Activated CD4-positive, alpha-beta T cell treated with anti-CD3 and anti-CD28 coated beads for 1 hour (primary cell): ENCODE measurements around the gene SLC2A4RG.
"Not testable (repeated sequence)": the region's sequence is repeated elsewhere in the genome, so short reads cannot be mapped to it uniquely, and the experiment has no call there.

Experiments used
- DNase-seq: peaks from one replicate; pipeline ENCODE4 v3.0.0-alpha.2; 2020

Gene SLC2A4RG

DNA sequence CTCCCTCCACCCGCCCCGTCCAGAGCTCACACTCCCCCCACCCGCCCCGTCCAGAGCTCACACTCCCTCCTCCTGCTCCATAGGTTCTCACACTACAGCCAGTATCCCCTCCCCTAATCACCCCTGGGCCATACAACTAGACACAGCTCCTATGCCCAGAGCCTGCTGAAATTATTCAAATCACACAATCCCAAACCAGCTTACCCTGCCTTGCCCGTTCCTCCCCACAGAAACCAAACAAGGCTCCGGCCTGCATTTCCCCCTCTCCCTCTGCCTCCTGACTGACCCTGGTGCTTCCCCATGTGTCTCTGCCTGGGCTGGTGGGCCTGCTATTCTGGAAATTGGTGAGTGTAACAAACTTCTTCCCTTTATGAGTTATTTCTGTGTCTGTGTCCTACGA lies 18.6 kb downstream of the SLC2A4RG start:
- DNase-seq, result no peak

DNA sequence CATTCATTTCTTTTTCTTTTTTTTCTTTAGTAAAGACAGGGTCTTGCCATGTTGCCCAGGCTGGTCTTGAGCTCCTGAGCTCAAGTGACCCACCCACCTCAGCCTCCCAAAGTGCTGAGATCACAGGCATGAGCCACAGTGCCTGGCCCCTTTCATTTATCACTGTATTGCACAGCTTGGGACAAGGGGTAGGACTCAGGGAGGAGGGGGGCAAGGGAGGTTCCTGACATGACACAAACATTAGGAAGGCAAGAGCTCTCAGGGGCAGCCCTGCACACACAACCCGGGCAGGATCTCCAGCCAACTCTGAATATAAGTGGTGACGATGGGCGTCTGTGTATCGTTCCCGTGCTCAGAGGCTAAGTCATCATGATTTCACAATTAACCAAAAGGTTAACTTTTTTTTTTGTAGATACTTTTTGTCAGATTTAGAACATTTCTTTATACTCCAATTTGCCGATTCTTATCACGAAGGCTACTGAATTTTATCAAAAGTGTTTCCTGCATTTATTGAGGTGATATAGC lies 19.9 kb downstream of the SLC2A4RG start:
- DNase-seq, result no peak

DNA sequence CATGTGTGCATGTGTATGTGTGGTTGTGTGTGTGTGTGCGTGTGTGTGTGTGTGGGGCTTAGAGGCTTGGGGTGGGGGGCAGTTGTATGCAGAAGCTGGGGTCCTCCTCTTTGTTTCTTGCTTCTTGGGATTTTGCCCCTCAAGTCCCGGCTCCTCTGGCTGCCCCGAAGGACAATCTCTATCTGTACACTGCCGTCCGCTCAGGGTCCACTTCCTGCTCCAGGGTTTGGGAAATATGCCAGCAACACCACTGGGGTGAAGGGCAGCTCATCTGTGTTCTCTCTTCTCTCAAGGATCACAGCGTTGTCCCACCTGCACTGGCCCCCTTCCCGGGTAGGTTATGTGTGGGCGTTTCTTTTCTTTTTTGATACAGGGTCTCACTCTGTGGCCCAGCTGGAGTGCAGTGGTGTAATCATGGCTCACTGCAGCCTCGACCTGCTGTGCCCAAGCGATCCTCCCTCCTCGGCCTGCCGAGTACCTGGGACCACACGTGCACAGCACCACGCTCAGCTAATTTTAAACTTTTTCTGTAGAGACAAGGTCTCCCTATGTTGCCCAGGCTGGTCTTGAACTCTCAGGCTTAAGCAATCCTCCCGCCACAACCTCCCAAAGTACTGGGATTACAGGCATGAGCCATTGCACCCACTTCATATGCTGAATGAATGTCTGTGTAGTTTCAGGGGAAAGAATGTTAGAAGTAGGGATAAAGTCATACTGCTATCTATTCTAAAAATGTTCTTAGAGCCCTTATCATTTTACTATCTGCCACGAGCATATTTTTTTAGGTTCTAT lies 25.7 kb downstream of the SLC2A4RG start:
- no peak for DNase-seq

DNA sequence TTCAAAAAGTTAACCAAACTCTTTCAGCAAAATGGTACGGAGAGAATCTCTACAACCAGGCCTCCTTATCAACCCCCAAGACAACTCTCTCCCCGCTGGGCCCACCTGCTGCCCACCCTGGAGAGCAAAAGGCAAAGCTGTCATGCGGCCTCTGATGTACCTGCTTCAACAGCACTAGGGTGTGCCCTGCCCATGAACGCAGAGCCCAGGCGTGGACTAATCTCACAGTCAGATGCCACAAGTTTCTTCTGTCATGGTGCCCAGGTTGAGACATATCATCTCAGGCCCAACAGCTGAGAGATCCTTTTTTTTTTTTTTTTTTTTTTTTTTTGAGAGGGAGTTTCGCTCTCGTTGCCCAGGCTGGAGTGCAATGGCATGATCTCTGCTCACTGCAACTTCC lies 26.3 kb downstream of the SLC2A4RG start:
- no peak for DNase-seq

DNA sequence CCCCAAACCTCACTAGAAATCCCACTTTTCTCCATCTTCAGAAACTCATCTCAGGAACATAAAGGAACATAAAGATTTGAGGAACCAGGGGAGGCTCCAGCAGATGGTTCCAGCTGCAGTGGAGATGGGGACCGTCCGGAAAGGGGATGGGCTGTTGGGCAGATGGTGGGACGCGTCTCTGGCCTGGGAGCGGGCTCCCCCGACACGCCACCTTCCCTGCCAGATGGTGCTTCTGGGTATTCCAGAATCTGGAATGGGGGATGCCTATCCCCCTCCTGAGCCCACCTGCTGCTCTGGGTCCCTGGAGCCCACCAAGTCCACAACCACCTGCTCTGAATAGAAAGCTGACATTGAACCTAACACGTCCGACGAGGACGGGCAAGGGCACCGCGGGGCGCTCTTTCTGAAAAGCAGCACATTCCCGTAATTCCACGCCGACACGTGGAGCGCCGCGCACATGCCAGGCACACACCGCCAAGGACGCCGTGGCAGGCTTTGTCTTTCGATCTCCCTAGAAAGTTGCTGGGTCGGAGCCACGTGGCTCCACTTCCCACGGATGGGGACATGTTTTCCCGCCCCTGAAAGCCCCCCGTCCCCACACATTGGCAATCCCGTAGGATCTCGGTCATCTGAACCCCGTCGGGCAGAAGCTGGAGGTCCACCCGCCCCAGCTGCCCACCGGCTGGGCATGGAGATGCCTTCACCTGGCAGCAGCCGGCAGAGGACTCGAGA lies 27.3 kb downstream of the SLC2A4RG start:
- DNase-seq, result no peak

DNA sequence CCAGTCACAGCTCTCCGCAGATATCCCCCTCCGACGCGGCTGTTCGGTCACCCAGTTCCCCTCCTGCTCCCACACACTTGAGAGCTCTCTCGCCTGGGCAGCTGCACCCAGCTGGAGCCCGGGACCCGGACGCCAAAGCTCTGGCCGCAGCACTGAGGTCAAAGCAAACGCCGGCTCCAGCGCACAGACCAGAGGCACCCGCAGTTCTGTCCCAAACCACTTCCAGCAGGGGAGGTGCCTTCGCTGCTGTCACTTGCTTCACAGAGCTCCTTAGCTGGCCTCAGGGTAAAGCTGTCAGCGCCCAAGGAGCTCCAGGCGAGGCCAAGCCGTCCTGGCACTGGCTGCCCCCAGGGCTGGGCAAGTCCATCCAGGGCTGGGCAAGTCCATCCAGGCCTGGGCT lies 27.9 kb downstream of the SLC2A4RG start:
- DNase-seq, result no peak

DNA sequence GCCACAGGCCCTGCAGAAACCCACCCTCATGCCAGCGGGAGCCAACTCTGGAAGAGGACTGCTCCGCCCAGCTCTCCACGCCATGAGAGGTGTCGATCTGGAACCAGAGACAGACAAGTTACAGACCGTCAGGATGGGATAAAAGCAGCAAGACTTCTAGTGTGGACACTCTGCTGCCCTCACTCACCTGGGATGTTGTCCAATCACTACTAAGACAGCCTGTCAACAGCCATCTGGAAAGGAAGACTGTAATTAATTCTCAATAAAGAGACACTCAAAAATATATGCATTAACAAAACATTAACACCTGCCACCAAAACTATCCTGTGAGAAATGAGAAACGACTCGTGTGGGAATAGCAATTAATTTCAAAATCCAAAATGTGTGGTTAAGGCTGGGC lies 28.3 kb downstream of the SLC2A4RG start:
- DNase-seq, result no peak

DNA sequence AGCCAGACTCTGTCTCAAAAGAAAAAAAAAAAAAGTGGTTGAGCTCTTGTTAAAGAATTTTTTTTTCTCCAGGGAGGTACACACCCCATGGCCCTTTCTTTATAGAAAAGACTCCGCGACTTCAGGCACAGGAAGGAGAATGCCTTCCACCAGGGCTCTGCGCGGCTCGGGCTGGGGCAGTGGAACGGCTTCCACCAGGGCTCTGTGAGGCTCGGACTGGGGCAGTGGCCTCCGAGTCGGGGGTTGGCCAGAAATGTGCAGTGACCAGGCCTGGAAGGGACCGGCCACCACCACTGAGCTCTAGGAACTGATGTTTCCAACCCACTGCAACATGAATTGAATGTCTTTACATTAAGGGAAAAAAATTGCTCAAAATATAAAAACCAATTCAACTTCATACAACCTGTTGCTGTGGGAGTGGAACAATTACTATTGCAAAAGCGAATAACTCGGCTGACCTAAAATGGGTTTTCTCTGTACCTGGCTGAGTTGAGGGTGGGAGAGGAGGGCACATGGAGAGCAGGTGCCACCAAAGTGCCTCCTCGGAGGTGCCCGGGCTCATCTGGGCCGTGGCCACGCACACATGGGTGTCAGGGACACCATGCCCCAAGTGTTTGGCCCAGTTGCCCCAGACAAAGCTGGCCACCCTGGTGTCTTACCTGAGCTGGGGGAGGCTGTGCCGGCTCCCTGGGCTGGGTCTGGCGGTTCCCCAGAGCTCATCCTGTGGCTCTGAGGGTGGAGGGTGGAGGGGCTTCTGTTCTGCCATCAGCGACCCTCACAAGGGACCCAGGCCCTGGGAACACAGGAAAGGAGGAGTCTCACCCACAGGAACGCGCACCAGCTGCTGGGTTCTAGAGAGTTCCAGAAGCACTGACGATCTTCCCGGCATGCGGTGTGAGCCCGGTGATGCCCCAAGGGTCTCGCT lies 29.3 kb downstream of the SLC2A4RG start:
- DNase-seq, result no peak

DNA sequence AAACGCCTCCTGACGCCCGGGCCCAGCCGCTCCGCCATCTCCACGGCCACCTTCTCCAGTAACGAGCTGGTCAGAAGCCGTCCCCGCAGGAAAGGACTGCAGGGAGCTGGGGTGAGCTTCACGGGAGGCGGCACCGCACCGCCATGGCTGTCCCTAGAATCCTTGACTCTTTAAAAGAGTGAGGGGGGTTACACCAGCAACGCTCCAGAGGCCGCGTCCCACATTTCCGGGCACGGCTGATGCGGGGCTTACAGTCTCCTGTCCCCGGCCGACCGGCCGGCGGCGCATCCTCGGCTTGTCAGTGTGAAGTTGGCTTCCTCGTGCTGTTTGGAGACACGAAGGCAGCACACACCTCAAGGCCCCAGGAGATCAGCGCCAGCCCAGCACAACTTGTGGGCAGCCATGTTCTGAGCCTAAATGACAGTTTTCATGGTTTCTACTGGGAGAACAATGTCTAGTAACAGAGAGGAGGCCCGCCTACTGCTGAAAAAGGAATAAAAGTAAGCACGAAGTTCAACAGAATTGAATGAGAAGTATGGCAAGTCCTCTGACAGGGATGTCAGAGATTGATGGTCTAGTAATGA lies 30.4 kb downstream of the SLC2A4RG start:
- no peak for DNase-seq

DNA sequence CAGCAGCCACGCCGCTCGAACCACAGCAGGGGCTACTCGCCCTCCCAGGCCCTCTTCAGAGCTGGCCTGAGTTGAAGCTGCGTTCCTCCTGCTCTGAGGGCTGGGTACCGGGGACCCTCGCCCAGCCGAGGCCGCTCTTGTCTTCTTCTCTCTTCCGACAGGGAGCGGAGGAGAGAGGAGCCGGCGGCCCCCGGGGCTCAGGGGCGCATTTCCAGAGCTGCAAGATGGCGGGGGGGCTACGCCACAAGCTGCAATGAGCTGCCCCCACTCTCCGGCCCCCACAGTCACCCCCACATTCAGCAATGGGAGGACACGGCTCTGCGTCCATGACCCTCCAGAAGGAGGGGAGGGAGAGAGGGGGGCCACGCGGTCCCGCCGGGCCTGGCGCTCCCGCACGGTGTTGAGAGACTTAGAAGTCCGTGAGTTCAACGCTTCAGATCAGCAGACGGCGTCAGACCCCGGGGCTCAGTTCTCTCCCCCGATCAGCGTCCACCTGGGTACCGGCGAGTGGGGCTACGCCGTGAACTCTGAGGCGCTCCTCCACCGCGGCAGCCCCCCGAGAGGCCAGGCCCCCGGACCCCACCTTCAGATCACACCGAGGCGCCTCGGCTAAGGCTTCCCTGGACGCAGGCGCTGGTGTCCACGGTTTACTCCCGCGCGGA lies 31.6 kb downstream of the SLC2A4RG start:
- no peak for DNase-seq

DNA sequence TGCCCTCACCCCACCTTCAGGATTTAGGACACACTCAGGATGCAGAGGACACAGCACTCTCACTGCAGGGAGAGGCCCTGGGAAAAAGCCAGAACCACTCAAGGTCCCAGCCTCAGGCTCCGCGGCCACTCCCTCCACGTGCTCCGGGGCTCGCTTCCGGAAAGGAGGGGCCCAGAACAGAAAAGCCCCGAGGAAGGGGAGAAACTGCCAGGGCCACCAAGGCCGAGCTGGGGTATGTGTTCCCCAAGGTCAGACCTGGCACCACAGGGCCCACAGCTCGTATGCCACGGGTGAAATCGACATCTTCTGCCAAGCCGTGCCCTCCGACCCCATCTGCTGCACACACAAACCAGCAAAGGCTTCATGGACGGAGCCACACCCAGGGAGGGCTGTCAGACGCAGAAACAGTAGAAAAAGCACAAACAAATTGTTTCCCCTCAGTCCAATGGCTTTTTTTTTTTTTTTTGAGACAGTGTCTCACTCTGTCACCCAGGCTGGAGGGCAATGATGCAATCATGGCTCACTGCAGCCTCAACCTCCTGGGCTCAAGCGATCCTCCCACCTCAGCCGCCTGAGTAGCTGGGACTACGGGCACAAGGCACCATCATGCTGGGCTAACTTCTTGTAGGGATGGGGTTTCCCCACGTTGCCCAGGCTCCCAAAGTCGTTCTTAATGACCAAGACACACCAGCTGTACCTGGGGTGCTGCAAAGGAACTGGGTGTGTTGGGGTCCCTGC lies 33.4 kb downstream of the SLC2A4RG start:
- DNase-seq, result no peak

DNA sequence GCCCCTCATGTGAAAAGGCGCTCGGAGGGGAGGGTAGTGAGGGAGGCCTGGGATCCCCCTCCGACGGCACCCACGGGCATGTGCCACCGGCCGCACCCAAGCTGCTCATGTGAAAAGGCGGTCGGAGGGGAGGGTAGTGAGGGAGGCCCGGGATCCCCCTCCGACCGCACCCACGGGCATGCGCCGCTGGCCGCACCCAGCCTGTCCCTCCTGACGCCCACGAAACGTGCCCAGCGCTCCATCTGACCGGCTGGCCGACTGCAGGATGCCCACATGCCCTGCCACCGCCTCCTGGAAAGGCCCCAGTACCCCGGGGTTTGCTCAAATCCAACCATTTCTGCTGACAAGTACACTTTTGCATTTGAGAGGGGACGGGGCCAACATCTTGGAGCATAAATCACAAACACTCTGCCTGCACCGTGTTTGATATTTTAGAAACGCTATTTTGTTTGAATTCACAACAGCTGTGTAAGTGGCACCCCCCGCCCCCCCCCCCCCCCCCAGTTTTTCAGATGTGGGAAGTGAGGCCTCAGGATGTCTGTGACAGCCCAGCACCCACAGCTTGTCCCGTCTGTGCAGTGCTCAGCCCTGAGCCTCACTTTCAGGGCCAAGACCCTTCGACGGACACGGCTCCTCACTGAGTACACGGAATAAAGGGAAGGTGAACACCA lies 34.1 kb downstream of the SLC2A4RG start:
- no peak for DNase-seq

DNA sequence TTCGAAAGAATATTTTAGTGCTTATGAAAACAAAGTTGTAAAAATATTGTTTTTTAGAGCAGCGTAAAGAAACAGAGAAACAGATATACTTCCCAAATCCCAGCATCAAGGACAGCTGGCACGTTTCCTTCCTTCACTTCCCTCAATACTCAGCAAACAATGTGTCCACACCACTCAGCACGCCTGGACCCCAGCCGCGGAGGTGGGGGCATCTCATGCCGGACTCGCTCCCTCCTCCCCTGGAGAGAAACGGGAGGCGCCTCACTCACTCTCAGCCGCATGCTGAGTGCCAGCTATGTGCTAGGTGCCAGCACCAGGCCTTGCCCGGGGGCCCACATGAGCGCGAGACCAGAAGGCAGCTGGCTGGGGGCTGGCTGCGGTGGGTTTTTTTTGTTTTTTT lies 34.7 kb downstream of the SLC2A4RG start:
- no peak for DNase-seq

DNA sequence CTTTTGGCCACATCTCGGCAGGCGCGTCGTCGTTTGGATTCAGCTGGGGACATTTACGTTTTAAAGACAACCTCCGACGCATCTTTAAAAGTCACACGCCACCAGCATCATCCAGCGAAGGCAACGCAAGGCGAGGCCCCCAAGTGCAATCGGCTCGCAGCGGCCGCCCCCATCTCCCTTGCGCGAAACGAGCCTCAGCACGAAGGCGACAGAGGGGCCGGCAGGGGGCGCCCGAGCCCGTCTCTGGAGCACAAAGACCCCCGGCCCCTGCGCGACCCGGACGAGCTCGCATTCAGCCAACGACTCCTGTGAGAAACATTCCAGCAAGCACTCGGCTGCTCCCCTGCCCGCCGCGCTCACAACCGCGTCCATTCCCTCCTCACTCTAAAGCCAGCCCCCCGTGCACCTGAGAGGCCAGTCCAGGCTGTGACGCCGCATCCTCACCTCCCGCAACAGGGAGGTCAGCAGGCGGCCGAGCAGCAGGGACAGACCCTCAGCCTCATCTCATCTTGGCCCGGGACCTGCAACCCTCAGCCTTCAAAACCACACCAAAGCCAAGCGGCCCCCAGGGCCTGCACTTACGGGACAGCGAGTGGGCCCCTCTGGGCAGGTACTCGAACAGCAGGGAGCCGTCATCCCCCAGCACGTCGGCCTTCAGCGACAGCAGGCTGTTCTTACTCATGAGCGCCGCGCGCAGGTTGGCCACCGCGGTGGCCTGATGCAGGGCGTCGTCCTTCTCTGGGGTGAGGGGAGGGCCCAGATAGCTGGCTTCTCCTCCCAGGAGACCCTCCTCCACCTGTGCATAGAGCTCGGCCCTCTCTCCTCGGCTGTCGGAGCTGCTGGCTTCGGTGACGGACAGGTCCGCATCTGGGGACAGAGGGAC lies 35.8 kb downstream of the SLC2A4RG start:
- DNase-seq, result no peak

DNA sequence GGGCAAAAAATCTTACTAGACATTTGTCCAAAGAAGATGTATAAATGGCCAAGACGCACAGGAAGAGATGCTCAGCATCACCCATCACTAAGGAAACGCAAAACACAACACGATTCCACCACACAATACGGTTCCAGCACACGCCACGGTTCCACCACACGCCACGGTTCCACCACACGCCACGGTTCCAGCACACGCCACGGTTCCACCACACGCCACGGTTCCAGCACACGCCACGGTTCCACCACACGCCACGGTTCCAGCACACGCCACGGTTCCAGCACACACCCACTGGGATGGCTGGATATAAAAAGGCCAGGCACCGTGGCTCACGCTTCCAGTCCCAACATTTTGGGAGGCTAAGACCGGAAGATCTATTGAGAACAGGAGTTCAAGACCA lies 37.3 kb downstream of the SLC2A4RG start:
- DNase-seq, result not testable (repeated sequence)

DNA sequence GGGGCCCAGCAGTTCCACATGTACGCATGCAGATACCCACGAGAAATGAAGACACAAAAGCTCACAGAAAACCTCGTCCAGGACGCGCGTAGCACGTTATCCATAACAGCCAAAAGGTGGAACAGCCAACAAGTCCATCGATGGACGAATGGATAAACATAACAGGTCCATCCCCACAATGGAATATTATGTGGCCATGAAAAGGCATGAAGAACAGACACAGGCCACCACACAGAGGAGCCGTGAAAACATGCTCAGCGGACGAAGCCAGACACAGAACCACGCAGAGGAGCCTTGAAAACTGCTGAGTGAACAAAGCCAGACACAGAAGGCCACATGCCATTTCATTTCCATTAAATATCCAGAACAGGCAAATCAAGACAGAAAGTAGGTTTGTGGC lies 38.0 kb downstream of the SLC2A4RG start:
- DNase-seq, result no peak

DNA sequence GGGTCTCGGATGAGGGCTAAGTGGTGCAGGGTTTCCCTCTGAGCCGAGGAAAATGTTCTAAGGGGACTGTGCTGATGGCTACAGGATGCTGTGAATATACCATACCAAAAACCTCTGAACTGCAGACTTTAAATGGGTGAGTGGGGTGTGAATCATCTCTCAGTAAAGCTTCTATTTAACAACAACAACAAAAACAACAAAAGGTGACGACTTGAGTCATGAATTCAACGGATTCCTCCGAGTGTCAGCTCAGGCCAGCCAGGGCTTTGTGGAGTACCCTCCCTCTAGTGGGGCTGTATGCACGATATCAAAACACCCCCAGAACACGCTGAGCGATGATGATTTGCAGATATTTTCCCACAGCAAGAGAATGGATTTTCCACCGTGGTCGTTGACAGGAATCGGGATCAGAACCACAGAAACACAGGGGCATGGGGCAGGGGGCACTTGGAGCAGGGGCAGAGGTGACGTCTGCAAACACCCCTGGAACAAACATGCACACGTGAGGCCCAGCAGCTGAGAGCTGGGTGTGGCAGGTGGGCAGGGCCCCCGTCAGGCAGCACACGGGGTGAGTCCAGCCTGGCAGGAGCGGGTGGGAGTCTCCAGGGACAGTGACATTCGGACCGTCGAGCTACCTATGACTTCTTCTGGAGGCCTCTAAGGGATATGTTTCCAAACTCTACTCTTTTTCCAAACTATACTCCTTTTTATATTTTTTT lies 38.6 kb downstream of the SLC2A4RG start:
- no peak for DNase-seq

DNA sequence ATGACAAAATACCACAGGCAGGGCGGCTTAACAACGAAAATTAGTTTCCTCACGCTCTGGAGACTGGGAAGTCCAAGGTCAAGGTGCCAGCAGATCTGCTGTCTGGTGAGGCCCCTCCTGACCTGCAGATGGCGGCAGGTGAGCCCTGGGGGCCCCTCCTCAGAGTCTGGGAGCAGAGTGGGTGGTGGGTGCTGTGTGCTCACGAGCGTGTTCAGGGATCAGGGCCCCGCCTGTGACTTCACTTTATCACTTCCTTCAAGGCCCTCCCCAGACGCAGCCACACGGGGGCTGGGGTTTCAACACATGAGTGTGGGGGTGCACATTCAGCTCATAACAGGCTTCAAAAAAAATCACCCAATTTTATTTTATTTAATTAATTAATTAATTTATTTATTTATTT lies 39.3 kb downstream of the SLC2A4RG start:
- no peak for DNase-seq

DNA sequence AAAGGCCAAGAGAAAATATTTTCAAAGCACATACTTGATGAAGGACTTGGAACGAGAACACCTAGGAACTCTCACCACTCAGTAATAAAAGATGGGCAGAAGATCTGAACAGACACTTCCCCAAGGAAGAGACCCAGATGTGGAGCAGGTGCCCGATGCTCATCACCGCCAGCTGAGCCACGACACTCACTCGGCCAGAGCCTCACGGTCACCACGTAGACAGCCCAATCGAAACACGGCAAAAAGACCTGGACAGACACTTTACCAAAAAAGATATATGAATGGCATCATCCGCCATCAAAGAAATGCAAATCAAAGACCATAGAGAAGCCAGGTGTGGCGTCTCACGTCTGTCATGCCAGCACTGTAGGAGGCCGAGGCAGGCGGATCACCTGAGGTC lies 41.6 kb downstream of the SLC2A4RG start:
- DNase-seq, result no peak
